Endodermal cell (in vitro differentiated cells): ENCODE results near the gene AUTS2. TPM values are rescaled to one million over a fixed set of nuclear protein-coding genes. Genes with fewer than 3 reads are reported as not detected.

Source experiments
- DNase-seq: peaks from one replicate; pipeline ENCODE4 v3.0.0-alpha.2; 2017
- H3K27ac ChIP-seq: 2 replicates; pipeline ENCODE4 v1.5.1; 2013; ENCODE audit warnings: mild to moderate bottlenecking, low read depth, low read length, moderate library complexity
- H3K27me3 ChIP-seq: 2 replicates; pipeline ENCODE4 v1.6.1; 2013; ENCODE audit warnings: mild to moderate bottlenecking, low read length, moderate library complexity; ENCODE audit not compliant: insufficient read depth, control insufficient read depth, poor library complexity, severe bottlenecking
- H3K36me3 ChIP-seq: 2 replicates; pipeline ENCODE4 v1.7.0; 2013; ENCODE audit warnings: mild to moderate bottlenecking, low read length, moderate library complexity; ENCODE audit not compliant: control insufficient read depth, insufficient read depth
- H3K4me1 ChIP-seq: one replicate; pipeline ENCODE4 v1.7.0; 2013; ENCODE audit warnings: low read length; ENCODE audit not compliant: control insufficient read depth, insufficient read depth
- H3K4me3 ChIP-seq: 2 replicates; pipeline ENCODE4 v1.5.1; 2013; ENCODE audit warnings: mild to moderate bottlenecking, low read length, moderate library complexity
- H3K9ac ChIP-seq: 2 replicates; pipeline ENCODE4 v1.6.1; 2013; ENCODE audit warnings: mild to moderate bottlenecking, low read length, moderate library complexity; ENCODE audit not compliant: poor library complexity, severe bottlenecking; ENCODE audit errors: extremely low read depth
- H3K9me3 ChIP-seq: 2 replicates; pipeline ENCODE4 v1.6.1; 2013; ENCODE audit warnings: mild to moderate bottlenecking, low read length, moderate library complexity; ENCODE audit not compliant: control insufficient read depth
- H3K27ac Mint-ChIP-seq: 2 replicates; pipeline ENCODE4 v1.8.0; 2020; ENCODE audit warnings: mixed read lengths
- H3K27me3 Mint-ChIP-seq: 2 replicates; pipeline ENCODE4 v1.8.0; 2021; ENCODE audit warnings: mild to moderate bottlenecking, mixed read lengths; ENCODE audit not compliant: insufficient read depth
- H3K36me3 Mint-ChIP-seq: 2 replicates; pipeline ENCODE4 v1.8.0; 2020; ENCODE audit warnings: low read depth, mixed read lengths
- H3K4me1 Mint-ChIP-seq: 2 replicates; pipeline ENCODE4 v1.8.0; 2020; ENCODE audit warnings: mixed read lengths
- H3K4me3 Mint-ChIP-seq: 2 replicates; pipeline ENCODE4 v1.8.0; 2020; ENCODE audit warnings: mild to moderate bottlenecking, moderate library complexity, mixed read lengths
- H3K9me3 Mint-ChIP-seq: 2 replicates; pipeline ENCODE4 v1.8.0; 2020; ENCODE audit warnings: mild to moderate bottlenecking, mixed read lengths
- CTCF ChIP-seq: fragments of 200-600 bp; sonication (generic); conservative IDR thresholded peaks from 2 replicates; pipeline ENCODE4 v1.5.0; 2021; ENCODE audit warnings: antibody characterized with exemption, mild to moderate bottlenecking
- WGBS, 2 experiments: methylation state at CpG; one replicate each; pipeline versions ENCODE4 v1.1.5 to v1.1.7; 2013; ENCODE audit warnings: missing lambda C conversion rate in 2 of 2, mixed read lengths in 1 of 2; ENCODE audit not compliant: insufficient coverage in 1 of 2, insufficient read length in 1 of 2; 5-methylcytosine and 5-hydroxymethylcytosine counted together
- total RNA-seq, 2 donors: library from RNA; stranded (reverse); fragmentation: NEBNext Ultra II Directional in 1 of 2; extraction: Animal tissue kit (Norgen Biotek cat#: 25700) in 1 of 2; gene quantifications; 2 replicates in 1 of 2; 3 replicates in 1 of 2; pipeline ENCODE4 v1.2.1, GENCODE V29; 2021

The AUTS2 gene
- total RNA-seq, 2 donors from 2014 or later, result 76.8 to 106 TPM

DNA sequence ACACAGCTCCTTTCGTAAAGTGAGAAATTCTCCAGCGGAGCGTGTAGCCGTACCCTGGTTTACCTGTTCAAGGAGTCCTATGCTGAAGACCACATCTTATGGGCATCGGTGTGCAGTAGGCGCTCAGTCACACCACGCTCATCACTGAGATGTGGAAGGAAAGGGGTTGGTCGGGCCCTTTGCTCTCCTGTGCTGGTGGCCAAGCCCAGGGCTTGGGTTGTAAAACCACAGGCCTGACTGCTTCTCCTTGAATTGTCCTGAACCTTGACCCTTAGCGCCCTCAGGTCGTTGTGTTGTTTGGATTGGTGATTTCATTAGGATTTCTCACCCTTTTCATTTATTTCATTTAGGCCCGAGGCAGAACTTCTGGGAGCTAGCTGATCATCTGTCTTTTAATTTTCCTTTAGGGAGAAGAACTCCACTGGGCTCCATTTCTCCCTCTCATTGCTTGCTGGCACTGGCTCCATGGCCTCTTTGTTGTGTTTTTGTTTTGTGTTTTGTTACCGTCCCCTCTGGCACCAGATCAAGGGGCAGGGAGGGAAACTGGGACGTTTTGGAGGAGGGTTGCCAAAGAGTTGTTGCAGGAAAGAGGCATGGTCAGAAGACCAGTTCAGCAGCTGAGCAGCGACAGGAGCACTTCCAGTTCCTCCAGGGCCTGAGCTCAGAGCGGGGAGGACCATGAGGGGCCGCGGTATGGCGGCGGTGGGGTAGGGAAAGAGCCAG lies 1022.2 kb downstream of the AUTS2 start:
- peaks cover 6% of the 10 kb centered on the region for H3K36me3 Mint-ChIP-seq
- H3K9me3 Mint-ChIP-seq, result no peaks in the 10 kb centered on the region
- peak; percentile 39 for DNase-seq
- peaks cover 20% of the 10 kb centered on the region for H3K4me1 ChIP-seq
- TF ChIP-seq CTCF, result no peak
- H3K27ac ChIP-seq, result no peak overlapping the region
- H3K27me3 ChIP-seq, result no peaks in the 10 kb centered on the region
- H3K27ac Mint-ChIP-seq, result no peak overlapping the region
- H3K4me1 Mint-ChIP-seq, result peaks cover 56% of the 10 kb centered on the region
- no peak overlapping the region for H3K9ac ChIP-seq
- no peaks in the 10 kb centered on the region for H3K9me3 ChIP-seq
- H3K4me3 ChIP-seq, result no peak overlapping the region
- WGBS, 2 experiments, result 81 to 87% methylated on average over 12 to 19 of the region's 19 CpGs
- H3K36me3 ChIP-seq, result peaks cover 2% of the 10 kb centered on the region
- H3K27me3 Mint-ChIP-seq, result peaks cover 31% of the 10 kb centered on the region
- peak overlapping the region; percentile 27 for H3K4me3 Mint-ChIP-seq

- no peak overlapping the region for H3K4me3 Mint-ChIP-seq
- no peaks in the 10 kb centered on the region for H3K27me3 ChIP-seq
- peaks cover 29% of the 10 kb centered on the region for H3K27me3 Mint-ChIP-seq
- peak; percentile 26 for DNase-seq
- no peak overlapping the region for H3K27ac ChIP-seq
- no peak overlapping the region for H3K4me3 ChIP-seq
- peaks cover 56% of the 10 kb centered on the region for H3K4me1 Mint-ChIP-seq
- H3K36me3 ChIP-seq, result peaks cover 2% of the 10 kb centered on the region
- H3K27ac Mint-ChIP-seq, result no peak overlapping the region
- H3K36me3 Mint-ChIP-seq, result peaks cover 4% of the 10 kb centered on the region
- peaks cover 20% of the 10 kb centered on the region for H3K4me1 ChIP-seq
- no peak for TF ChIP-seq CTCF
- peaks cover 4% of the 10 kb centered on the region for H3K9me3 Mint-ChIP-seq
- WGBS, 2 experiments, result 85 to 89% methylated on average over 13 to 17 of the region's 17 CpGs
- H3K9ac ChIP-seq, result no peak overlapping the region
- H3K9me3 ChIP-seq, result no peaks in the 10 kb centered on the region
These were observed 1023.8 kb downstream of the AUTS2 start for GRCh38 chr7:70621954-70622600.

GRCh38 chr7:70622936-70623335 lies 1024.7 kb downstream of the AUTS2 start:
- H3K27ac Mint-ChIP-seq, result no peak overlapping the region
- Histone ChIP-seq H3K36me3 (no peaks in the 10 kb centered on the region), H3K27ac (no peak overlapping the region), H3K4me3 (no peak overlapping the region), H3K9me3 (no peaks in the 10 kb centered on the region), H3K27me3 (no peaks in the 10 kb centered on the region), H3K9ac (no peak overlapping the region), H3K4me1 (peaks cover 20% of the 10 kb centered on the region)
- peaks cover 4% of the 10 kb centered on the region for H3K9me3 Mint-ChIP-seq
- H3K27me3 Mint-ChIP-seq, result peaks cover 25% of the 10 kb centered on the region
- WGBS, 2 experiments, result 94 to 100% methylated on average over 2 to 5 of the region's 5 CpGs
- H3K4me1 Mint-ChIP-seq, result peaks cover 51% of the 10 kb centered on the region
- TF ChIP-seq CTCF, result no peak
- peak; percentile 14 for DNase-seq
- no peak overlapping the region for H3K4me3 Mint-ChIP-seq
- H3K36me3 Mint-ChIP-seq, result peaks cover 4% of the 10 kb centered on the region
